GM12801 (cell line): ENCODE measurements around the gene DCUN1D4.

Source experiments
- TF ChIP-seq, protein P1 (sequence below): IDR thresholded peaks from one replicate; pipeline ENCODE4 v1.5.1; 2011; ENCODE audit warnings: control low read depth; ENCODE audit not compliant: insufficient read length; ENCODE audit errors: extremely low read depth

The DCUN1D4 gene

DNA sequence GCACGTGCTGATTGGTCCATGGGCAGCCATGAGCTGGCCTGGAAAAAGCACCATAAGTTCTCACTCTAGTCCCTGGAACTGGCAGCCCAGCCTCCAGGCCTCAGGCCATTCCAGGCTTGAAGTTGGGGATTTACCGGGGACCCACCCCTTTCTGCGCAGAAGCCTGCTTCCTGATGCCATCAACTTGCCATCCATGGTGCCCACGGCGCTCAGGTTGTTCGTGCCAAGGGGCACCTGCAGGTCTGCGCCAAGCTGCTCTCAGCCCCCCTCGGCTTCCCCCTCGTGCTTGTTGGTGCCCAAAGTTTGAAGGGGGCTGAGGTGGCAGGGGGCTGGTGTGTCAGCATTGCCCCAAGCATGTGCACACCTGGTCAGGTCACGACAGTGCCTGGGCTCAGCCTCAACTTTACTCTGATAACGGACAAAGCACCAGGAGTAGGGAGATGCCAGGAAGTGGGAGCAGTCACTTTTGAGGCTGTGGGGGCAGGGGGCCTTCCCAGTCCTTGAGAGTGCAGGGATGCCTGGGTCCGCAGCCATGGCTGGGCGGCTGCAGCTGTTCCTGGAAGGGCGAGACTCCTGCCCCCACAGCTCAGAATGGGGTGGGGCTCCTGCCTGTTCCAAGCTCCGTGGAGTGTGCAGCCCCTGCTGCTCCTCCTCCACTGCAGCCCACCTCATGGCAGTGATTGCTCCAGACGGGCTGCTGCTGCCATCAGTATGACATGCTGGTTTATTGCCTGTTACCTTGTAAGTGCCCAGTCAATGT, 24.9 kb downstream of the DCUN1D4 start:
- TF ChIP-seq, protein P1, sequence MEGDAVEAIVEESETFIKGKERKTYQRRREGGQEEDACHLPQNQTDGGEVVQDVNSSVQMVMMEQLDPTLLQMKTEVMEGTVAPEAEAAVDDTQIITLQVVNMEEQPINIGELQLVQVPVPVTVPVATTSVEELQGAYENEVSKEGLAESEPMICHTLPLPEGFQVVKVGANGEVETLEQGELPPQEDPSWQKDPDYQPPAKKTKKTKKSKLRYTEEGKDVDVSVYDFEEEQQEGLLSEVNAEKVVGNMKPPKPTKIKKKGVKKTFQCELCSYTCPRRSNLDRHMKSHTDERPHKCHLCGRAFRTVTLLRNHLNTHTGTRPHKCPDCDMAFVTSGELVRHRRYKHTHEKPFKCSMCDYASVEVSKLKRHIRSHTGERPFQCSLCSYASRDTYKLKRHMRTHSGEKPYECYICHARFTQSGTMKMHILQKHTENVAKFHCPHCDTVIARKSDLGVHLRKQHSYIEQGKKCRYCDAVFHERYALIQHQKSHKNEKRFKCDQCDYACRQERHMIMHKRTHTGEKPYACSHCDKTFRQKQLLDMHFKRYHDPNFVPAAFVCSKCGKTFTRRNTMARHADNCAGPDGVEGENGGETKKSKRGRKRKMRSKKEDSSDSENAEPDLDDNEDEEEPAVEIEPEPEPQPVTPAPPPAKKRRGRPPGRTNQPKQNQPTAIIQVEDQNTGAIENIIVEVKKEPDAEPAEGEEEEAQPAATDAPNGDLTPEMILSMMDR = no peak

DNA sequence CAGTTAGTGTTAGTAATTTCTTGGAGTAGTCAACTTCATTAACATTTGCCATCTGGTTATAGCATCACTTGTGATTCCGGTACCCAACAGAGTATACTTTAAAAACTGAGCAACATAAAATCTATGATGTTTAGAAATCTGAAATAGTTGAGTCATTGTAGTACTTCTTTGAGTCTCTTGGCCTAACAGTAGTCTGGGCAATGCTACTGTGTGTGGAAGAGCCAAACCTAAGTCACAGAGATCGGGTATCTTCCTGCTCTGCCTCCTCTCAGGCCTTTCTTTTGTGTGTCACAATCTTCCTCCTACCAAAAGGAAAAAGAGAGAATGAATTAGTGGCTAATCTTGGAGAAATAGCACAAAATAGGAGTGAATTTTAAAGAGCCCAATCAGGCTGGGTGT, 25.5 kb downstream of the DCUN1D4 start:
- TF ChIP-seq, protein P1 = no peak

DNA sequence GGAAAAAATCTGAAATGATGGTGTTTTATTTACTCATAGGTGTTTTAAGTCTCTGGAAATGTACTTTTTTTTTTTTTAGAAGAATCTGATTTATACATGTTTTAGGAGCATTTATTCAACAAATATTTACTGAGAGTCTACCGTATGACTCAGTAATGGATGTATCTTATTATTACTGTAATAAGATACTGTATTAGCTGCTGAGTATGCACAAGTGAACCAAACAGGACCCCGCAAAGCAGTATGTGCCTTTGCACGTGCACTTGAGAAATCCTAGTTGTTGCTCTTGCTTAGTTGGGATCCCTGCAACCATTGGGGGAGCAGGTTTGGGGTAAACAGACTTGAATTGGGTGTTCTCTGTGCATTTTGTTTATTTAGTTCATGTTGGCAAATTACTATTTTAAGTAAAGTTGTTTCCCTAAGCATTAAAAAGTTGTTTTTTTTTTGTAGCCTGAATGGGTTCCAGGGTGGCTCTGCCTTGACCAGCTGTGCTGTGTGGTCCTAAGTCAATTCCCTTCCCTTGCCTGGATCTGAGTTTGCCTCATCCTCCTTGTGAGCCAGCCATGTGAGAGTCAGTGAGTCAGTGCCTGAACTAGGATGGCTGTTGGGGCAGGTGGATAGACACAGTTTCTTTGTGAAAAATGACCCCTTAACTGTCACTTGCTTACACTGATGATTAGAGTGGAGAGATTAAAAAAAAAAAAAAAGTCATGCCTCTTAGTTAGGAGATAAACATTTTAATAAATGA, 27.7 kb downstream of the DCUN1D4 start:
- TF ChIP-seq, protein P1 = no peak

DNA sequence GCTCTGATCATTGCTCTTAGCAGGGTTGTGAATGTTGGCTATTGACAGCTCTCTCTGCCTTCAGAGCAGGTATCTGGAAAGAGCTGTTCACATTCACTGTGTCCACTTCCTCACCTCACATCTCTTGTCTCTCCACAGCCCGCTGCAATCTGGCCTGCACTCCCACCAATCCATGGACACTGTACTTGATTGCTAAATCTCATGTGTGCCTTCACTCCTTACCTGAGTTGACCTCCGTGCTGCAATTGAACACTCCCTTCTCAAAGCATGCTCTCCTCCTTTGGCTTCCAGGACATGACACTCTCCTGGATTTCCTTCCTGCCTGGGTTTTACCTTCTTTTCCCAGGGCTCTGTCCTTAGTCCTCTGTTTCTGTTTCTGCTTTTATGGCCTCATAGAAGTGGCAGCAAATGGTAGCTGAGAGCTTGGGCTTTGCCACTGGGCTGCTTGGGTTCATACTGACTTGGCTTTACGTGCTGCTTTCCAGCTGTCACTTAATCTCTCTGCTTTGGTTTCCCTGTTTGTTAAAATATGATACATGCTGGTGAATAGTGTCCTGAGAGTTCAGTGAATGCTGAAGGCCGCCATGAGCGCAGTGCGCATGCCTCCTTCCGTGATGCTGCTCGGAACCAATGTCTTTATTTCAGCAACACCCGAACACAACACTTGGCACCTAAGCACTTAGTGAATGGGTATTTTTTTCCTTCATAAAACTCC, 29.5 kb downstream of the DCUN1D4 start:
- TF ChIP-seq, protein P1 = no peak

DNA sequence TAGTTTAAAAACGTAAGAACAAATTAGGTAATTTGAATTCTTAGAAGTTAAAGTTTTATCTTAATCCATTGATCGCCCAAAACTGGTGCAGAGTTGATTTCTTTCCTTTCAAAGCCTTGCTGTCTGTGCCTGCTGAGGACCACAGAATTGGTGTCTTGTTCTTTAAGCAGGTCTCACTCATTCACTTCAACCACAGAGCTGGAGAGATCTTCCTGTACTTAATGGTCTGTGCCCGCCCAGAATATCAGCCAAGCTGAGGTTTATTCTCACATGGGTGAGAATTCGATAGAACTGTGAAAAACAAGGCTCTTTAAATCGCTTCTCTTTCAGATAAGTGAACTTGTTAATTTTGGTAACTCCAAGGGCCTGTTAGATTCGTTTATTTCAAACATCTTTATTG, 31.6 kb downstream of the DCUN1D4 start:
- TF ChIP-seq, protein P1 = no peak

DNA sequence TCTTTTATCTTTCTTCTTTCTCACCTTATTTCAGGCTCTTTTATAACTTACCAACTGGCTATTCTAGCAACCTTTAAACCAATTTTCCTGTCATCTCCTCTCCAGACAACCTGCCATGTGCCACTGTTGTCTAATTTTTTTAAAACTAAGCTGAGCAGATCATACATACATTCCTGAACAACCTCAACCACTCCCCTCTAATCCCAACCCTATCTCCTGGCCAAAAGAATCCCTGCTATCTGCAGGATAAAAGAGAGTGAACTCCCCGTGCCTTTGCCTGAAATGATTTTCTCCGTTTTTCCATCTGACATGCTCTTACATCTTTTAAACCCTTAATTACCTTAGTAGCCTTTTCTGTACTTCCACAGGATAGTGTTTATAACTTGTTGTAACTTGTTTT, 35.5 kb downstream of the DCUN1D4 start:
- TF ChIP-seq, protein P1 = no peak
